Measurements from ENCODE around the gene DUSP28. TPM values are rescaled to one million over a fixed set of nuclear protein-coding genes. Genes with fewer than 3 reads are reported as not detected.
A peak's percentile ranks its signal among the peaks of the same experiment; 100 is the strongest.

DUSP28 gene
- total and polyA plus RNA-seq, 2 of the 13 experiments (the other 11 are each of a cell fraction or from before 2014, with no cell fraction given): 5.2 to 8.6 TPM

DNA sequence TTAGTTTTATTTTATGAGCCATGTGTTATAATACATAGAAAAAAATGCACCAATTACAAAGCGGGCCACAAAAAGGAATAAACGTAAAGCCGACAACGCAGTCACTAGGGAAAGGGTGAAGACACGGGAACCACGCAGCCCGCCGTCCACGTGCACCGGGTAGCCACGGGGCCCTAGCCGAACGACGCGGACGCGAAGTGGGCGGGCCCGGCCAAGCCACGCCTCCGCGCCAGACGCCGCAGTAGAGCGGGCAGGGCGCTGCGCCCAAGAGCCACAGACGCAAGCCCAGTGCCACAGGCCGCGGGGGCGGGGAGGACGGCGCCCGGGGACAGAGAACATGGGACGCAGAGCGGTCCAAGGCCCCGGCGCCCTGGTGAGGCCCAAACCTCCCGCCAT, at the start of gene DUSP28 (continued):
- TF ChIP-seq TFDP1 (CRISPR knock-in tag; IDR thresholded peaks at IDR 0.05; ENCODE audit: borderline replicate concordance) (peak; percentile 93), ZKSCAN8 (CRISPR knock-in tag; IDR thresholded peaks at IDR 0.05; ENCODE audit: borderline replicate concordance) (no peak), ZNF570 (CRISPR knock-in tag; IDR thresholded peaks at IDR 0.05; ENCODE audit: borderline replicate concordance) (no peak), ZNF574 (CRISPR knock-in tag; IDR thresholded peaks at IDR 0.05) (peak; percentile 65; the same call in 1 of the 2 replicates), DBP (CRISPR knock-in tag; IDR thresholded peaks at IDR 0.05; ENCODE audit: not compliant biosample characterization) (peak; percentile 49), ETS1 (CRISPR knock-in tag; IDR thresholded peaks at IDR 0.05) (no peak; the same call in 1 of the 2 replicates), TP53 (CRISPR knock-in tag; conservative IDR thresholded peaks at IDR 0.05) (peak; percentile 71; the same call in 1 of the 2 replicates), ZSCAN21 (CRISPR knock-in tag; IDR thresholded peaks at IDR 0.05; ENCODE audit: borderline replicate concordance) (peak; percentile 82; the same call in 1 of the 2 replicates), EED (CRISPR knock-in tag; IDR thresholded peaks at IDR 0.05) (peak; percentile 80; the same call in 1 of the 2 replicates), ZNF563 (CRISPR knock-in tag; IDR thresholded peaks at IDR 0.05) (no peak), ZNF678 (CRISPR knock-in tag; IDR thresholded peaks at IDR 0.05) (0 out of 2 replicates have a peak, but pooled peaks have one; percentile 3), PAX8 (CRISPR knock-in tag; IDR thresholded peaks at IDR 0.05; ENCODE audit: borderline replicate concordance) (no peak), MXD1 (CRISPR knock-in tag; IDR thresholded peaks at IDR 0.05) (peak; percentile 96), ZEB1 (IDR thresholded peaks at IDR 0.05; ENCODE audit: insufficient replicate concordance, low read depth) (no peak), KAT7 (CRISPR knock-in tag; IDR thresholded peaks at IDR 0.05; ENCODE audit: borderline replicate concordance) (peak; percentile 23; the same call in 1 of the 2 replicates), ZNF558 (CRISPR knock-in tag; IDR thresholded peaks at IDR 0.05; ENCODE audit: borderline replicate concordance) (no peak)
- TF ChIP-seq, protein P1, sequence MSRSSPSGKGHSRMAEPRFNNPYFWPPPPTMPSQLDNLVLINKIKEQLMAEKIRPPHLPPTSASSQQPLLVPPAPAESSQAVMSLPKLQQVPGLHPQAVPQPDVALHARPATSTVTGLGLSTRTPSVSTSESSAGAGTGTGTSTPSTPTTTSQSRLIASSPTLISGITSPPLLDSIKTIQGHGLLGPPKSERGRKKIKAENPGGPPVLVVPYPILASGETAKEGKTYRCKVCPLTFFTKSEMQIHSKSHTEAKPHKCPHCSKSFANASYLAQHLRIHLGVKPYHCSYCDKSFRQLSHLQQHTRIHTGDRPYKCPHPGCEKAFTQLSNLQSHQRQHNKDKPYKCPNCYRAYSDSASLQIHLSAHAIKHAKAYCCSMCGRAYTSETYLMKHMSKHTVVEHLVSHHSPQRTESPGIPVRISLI (CRISPR knock-in tag; IDR thresholded peaks at IDR 0.05; ENCODE audit: borderline replicate concordance): peak; percentile 17; the same call in 1 of the 2 replicates
